ENCODE measurements around the gene RNF186. TPM values are rescaled to one million over a fixed set of nuclear protein-coding genes. Genes with fewer than 3 reads are reported as not detected.

RNF186 gene
- total RNA-seq, 4 donors from 2014 or later = 0.24 TPM; not detected in 3

DNA sequence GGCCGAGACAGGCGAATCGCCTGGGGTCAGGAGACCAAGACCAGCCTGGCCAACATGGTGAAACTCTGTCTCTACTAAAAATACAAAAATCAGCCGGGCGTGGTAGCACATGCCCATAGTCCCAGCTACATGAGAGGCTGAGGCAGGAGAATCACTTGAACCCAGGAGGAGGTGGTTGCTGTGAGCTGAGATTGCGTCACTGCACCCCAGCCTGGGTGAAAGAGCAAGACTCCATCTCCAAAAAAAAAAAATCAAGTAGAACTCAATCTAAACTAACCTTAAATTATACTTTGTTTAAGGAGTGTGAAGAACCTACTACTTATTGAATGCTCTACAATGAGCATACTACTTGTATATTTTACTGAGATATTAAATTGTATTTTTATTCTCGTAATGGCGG, 30.5 kb upstream of the RNF186 start:
- intact Hi-C loops (cut with DNase I; ENCODE audit: low total_unique reads) (no loop called here), in situ Hi-C loops (cut with MboI; ENCODE audit: low sequenced_read_pairs in 4 of 4) (no loop called here)
- Histone ChIP-seq H3K27me3 (no peaks in the 10 kb centered on the region), H3K27ac (no peak overlapping the region), H3K4me1 (no peaks in the 10 kb centered on the region), H3K36me3 (no peaks in the 10 kb centered on the region), H3K4me3 (no peak overlapping the region), H3K9me3 (no peaks in the 10 kb centered on the region)
- DNase-seq = no peak
- TF ChIP-seq, protein P1, sequence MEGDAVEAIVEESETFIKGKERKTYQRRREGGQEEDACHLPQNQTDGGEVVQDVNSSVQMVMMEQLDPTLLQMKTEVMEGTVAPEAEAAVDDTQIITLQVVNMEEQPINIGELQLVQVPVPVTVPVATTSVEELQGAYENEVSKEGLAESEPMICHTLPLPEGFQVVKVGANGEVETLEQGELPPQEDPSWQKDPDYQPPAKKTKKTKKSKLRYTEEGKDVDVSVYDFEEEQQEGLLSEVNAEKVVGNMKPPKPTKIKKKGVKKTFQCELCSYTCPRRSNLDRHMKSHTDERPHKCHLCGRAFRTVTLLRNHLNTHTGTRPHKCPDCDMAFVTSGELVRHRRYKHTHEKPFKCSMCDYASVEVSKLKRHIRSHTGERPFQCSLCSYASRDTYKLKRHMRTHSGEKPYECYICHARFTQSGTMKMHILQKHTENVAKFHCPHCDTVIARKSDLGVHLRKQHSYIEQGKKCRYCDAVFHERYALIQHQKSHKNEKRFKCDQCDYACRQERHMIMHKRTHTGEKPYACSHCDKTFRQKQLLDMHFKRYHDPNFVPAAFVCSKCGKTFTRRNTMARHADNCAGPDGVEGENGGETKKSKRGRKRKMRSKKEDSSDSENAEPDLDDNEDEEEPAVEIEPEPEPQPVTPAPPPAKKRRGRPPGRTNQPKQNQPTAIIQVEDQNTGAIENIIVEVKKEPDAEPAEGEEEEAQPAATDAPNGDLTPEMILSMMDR (IDR thresholded peaks at IDR 0.05 in 4 of 5, conservative IDR thresholded peaks at IDR 0.05 in 1 of 5) = no peak
- no peak for TF ChIP-seq POLR2A (IDR thresholded peaks at IDR 0.05)
- no peak for ATAC-seq

DNA sequence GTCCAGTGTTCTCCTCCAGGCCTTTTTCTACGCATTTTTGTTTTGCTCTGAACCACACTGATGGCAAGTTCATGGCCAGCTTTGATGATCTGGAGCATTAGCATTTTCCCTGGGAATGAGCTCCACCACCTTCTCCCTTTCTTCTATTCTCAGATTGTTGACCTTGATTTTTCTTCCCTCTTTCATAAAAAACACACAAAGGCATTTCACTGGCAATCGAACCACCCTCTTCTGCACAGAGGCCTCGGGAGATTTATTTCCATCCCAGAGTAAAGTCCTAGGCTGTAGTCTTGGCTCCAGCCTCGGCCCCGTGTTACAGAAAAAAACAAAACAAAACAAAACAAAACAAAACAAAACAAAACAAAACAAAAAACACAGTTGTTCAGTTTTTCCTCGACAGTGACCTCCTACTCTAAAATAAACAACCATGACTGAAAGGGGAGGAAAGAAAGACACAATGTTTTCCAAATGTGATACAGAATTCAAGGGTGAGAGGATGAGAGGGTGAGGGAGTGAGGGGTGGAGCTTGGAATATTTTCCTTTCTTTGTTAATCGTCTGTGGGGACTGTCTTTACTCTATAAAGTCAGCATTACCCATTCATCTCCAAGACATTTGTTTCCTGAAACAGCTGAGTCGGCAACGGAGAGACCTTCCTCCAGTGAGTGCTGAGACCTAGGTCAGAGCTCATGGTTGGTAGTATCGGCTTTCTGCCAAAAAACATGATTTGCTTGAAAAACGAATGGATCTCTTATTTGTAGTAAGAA, 29.8 kb upstream of the RNF186 start:
- no peak overlapping the region for H3K4me3 ChIP-seq
- no peaks in the 10 kb centered on the region for H3K36me3 ChIP-seq
- DNase-seq = no peak
- intact Hi-C loops (cut with DNase I; ENCODE audit: low total_unique reads) = no loop called here
- in situ Hi-C loops (cut with MboI; ENCODE audit: low sequenced_read_pairs in 4 of 4) = no loop called here
- H3K27me3 ChIP-seq = no peaks in the 10 kb centered on the region
- ATAC-seq = no peak
- TF ChIP-seq, protein P1 (IDR thresholded peaks at IDR 0.05 in 4 of 5, conservative IDR thresholded peaks at IDR 0.05 in 1 of 5) = no peak
- no peak for TF ChIP-seq POLR2A (IDR thresholded peaks at IDR 0.05)
- no peak overlapping the region for H3K27ac ChIP-seq
- H3K9me3 ChIP-seq = no peaks in the 10 kb centered on the region
- no peaks in the 10 kb centered on the region for H3K4me1 ChIP-seq

DNA sequence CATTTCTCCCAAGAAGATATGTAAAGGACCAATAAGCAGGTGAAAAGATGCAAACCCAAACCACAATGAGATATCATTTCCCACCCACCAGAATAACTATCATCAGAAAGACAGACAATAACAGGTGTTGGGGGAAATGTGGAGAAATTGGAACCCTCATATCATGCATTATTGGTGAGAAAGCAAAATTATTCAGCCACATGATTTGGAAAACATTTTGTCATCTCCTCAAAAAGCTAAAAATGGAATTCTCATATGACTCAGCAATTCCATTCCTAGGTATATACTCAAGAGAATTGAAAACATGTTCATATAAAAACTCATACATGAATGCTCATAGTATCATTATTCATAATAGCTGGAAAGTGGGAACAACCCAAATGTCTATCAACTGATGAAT, 25.1 kb upstream of the RNF186 start:
- Histone ChIP-seq H3K4me1 (no peaks in the 10 kb centered on the region), H3K9me3 (no peaks in the 10 kb centered on the region), H3K36me3 (no peaks in the 10 kb centered on the region), H3K4me3 (no peak overlapping the region), H3K27ac (no peak overlapping the region), H3K27me3 (no peaks in the 10 kb centered on the region)
- DNase-seq (no peak), ATAC-seq (no peak)
- in situ Hi-C loops (cut with MboI; ENCODE audit: low sequenced_read_pairs in 4 of 4) = no loop called here
- intact Hi-C loops (cut with DNase I; ENCODE audit: low total_unique reads) = no loop called here
- TF ChIP-seq POLR2A (IDR thresholded peaks at IDR 0.05) = no peak
- TF ChIP-seq, protein P1 (IDR thresholded peaks at IDR 0.05 in 4 of 5, conservative IDR thresholded peaks at IDR 0.05 in 1 of 5) = no peak

DNA sequence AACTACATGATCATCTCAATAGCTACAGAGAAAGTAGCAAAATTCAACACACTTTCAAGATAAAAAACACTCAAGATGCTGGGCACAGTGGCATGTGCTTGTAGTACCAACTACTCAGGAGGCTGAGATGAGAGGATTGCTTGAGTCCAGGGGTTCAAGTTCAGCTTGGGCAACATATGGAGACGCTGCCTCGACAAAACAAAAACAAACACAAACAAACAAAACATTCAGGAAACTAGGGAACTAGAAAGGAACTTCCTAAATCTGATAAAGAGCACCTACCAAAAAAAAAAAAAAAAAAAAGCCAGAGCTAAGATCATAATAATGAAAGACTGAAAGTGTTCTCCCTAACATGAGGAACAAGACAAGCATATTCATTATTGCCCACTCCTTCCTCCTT, 22.8 kb upstream of the RNF186 start:
- no peak for TF ChIP-seq POLR2A (IDR thresholded peaks at IDR 0.05)
- TF ChIP-seq, protein P1 (IDR thresholded peaks at IDR 0.05 in 4 of 5, conservative IDR thresholded peaks at IDR 0.05 in 1 of 5) = no peak
- no peaks in the 10 kb centered on the region for H3K36me3 ChIP-seq
- in situ Hi-C loops (cut with MboI; ENCODE audit: low sequenced_read_pairs in 4 of 4) (no loop called here), intact Hi-C loops (cut with DNase I; ENCODE audit: low total_unique reads) (no loop called here)
- no peaks in the 10 kb centered on the region for H3K27me3 ChIP-seq
- no peak overlapping the region for H3K4me3 ChIP-seq
- DNase-seq = no peak
- no peak overlapping the region for H3K27ac ChIP-seq
- H3K9me3 ChIP-seq = no peaks in the 10 kb centered on the region
- no peaks in the 10 kb centered on the region for H3K4me1 ChIP-seq
- no peak for ATAC-seq

DNA sequence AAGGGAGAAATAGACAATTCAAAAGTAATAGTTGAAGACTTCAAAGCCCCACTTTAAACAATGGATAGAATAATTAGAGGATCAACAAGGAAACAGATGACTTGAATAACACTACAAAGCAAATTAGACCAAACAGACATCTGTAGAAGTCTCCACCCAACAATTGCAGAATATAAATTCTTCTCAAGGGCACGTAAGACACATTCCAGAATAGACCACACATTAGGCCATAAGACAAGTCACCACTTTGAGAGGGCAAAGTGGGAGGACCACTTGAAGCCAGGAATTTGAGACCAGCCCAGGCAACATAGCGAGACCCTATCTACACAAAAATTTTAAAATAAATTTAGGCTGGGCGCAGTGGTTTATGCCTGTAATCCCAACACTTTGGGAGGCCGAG, 20.5 kb upstream of the RNF186 start:
- in situ Hi-C loops (cut with MboI; ENCODE audit: low sequenced_read_pairs in 4 of 4) = no loop called here
- Histone ChIP-seq H3K9me3 (no peaks in the 10 kb centered on the region), H3K27ac (no peak overlapping the region), H3K4me3 (no peak overlapping the region), H3K36me3 (no peaks in the 10 kb centered on the region), H3K4me1 (no peaks in the 10 kb centered on the region), H3K27me3 (peaks cover 0 to 9% (median 7%) of the 10 kb centered on the region in 3 donors)
- DNase-seq = no peak
- intact Hi-C loops (cut with DNase I; ENCODE audit: low total_unique reads) = no loop called here
- ATAC-seq = no peak
- no peak for TF ChIP-seq POLR2A (IDR thresholded peaks at IDR 0.05)
- TF ChIP-seq, protein P1 (IDR thresholded peaks at IDR 0.05 in 4 of 5, conservative IDR thresholded peaks at IDR 0.05 in 1 of 5) = no peak

Data from gastrocnemius medialis (tissue), 4 donors.